Muscle of arm (tissue), 12 donors: ENCODE measurements around the gene LMBR1L. TPM values are rescaled to one million over a fixed set of nuclear protein-coding genes. Genes with fewer than 3 reads are reported as not detected.

ENCODE experiments used
- DNase-seq: peaks from one replicate; pipeline ENCODE4 v3.0.0-alpha.2; 2013
- polyA plus RNA-seq, 12 donors: library from polyadenylated mRNA; unstranded; fragments of 120-200 nt; gene quantifications; one replicate each; pipeline ENCODE4 v1.2.1, GENCODE V29; 2013; ENCODE audit not compliant: insufficient read length in 12 of 12

The LMBR1L gene
- polyA plus RNA-seq, 12 donors, result 28.5 to 64.0 (median 38.6) TPM; not detected in 1

- DNase-seq, result peak; percentile 58
Observed at GRCh38 chr12:49055978-49056754, 54.5 kb downstream of the LMBR1L start.

- no peak for DNase-seq
Observed at GRCh38 chr12:49055092-49055491, 55.6 kb downstream of the LMBR1L start.

GRCh38 chr12:49054524-49054923, 56.1 kb downstream of the LMBR1L start:
- no peak for DNase-seq

GRCh38 chr12:49054096-49054495, 56.6 kb downstream of the LMBR1L start:
- no peak for DNase-seq

- DNase-seq, result no peak
Observed at GRCh38 chr12:49052451-49053208, 58.0 kb downstream of the LMBR1L start.

- no peak for DNase-seq
Observed at GRCh38 chr12:49051777-49052438, 58.7 kb downstream of the LMBR1L start.

- DNase-seq, result no peak
Observed at GRCh38 chr12:49051373-49051764, 59.3 kb downstream of the LMBR1L start.

GRCh38 chr12:49050507-49051372, 59.9 kb downstream of the LMBR1L start:
- DNase-seq, result no peak

GRCh38 chr12:49049566-49050224, 61.0 kb downstream of the LMBR1L start:
- no peak for DNase-seq

GRCh38 chr12:49048953-49049352, 61.7 kb downstream of the LMBR1L start:
- no peak for DNase-seq

Other genes with a start within 250 kb of the LMBR1L start
- gene RND1, start 245.0 kb downstream of the LMBR1L start, polyA plus RNA-seq, result 1 to 10 TPM in 2 of 12 donors, under 1 TPM in 8, not detected in 2; 0.32 to 1.3 (median 0.58) TPM
- gene FKBP11, start 185.4 kb downstream of the LMBR1L start, polyA plus RNA-seq, result 10 to 100 TPM in 11 of 12 donors, not detected in 1; 15.2 to 35.3 (median 23.3) TPM
- gene ARF3, start 153.4 kb downstream of the LMBR1L start, polyA plus RNA-seq, result 10 to 100 TPM in 11 of 12 donors, not detected in 1; 33.2 to 93.3 (median 45.4) TPM
- 1 to 10 TPM in 4 of 12 donors, under 1 TPM in 6, not detected in 2; 0.44 to 9.1 (median 0.98) TPM for gene WNT10B, start 139.1 kb downstream of the LMBR1L start, polyA plus RNA-seq
- gene WNT1, start 132.5 kb downstream of the LMBR1L start, polyA plus RNA-seq, result under 1 TPM in 2 of 12 donors, not detected in 10; 0.12 to 0.17 TPM
- 10 to 100 TPM in 9 of 12 donors, 1 to 10 TPM in 2, not detected in 1; 5.7 to 36.6 (median 17.4) TPM for gene DDN, start 111.5 kb downstream of the LMBR1L start, polyA plus RNA-seq
- 10 to 100 TPM in 11 of 12 donors, not detected in 1; 52.9 to 77.7 (median 59.4) TPM for gene PRKAG1, start 92.1 kb downstream of the LMBR1L start, polyA plus RNA-seq
- 10 to 100 TPM; 29.4 to 59.8 (median 38.2) TPM for gene KMT2D, start 50.1 kb downstream of the LMBR1L start, polyA plus RNA-seq
- 1 to 10 TPM in 10 of 12 donors, not detected in 2; 1.0 to 2.2 (median 1.6) TPM for gene RHEBL1, start 40.9 kb downstream of the LMBR1L start, polyA plus RNA-seq
- 1 to 10 TPM in 2 of 12 donors, under 1 TPM in 8, not detected in 2; 0.48 to 1.6 (median 0.77) TPM for gene DHH, start 16.0 kb downstream of the LMBR1L start, polyA plus RNA-seq
- 1,000 to 10,000 TPM in 5 of 12 donors, 100 to 1,000 TPM in 7; 274 to 1,254 (median 956) TPM for gene TUBA1B, start 20.5 kb upstream of the LMBR1L start, polyA plus RNA-seq
- gene TUBA1A, start 78.2 kb upstream of the LMBR1L start, polyA plus RNA-seq, result 100 to 1,000 TPM in 11 of 12 donors, not detected in 1; 566 to 895 (median 723) TPM
- gene TUBA1C, start 154.2 kb upstream of the LMBR1L start, polyA plus RNA-seq, result 100 to 1,000 TPM in 3 of 12 donors, 10 to 100 TPM in 8, not detected in 1; 41.3 to 160 (median 68.7) TPM
- 10 to 100 TPM in 1 of 12 donors, 1 to 10 TPM in 6, under 1 TPM in 4, not detected in 1; 0.56 to 76.2 (median 1.3) TPM for gene PRPH, start 184.3 kb upstream of the LMBR1L start, polyA plus RNA-seq
- 10 to 100 TPM in 8 of 12 donors, 1 to 10 TPM in 3, not detected in 1; 7.0 to 29.2 (median 12.3) TPM for gene TROAP, start 212.4 kb upstream of the LMBR1L start, polyA plus RNA-seq
- under 1 TPM in 2 of 12 donors, not detected in 10; 0.08 to 0.10 TPM for gene C1QL4, start 226.3 kb upstream of the LMBR1L start, polyA plus RNA-seq
- gene DNAJC22, start 236.0 kb upstream of the LMBR1L start, polyA plus RNA-seq, result 1 to 10 TPM in 1 of 12 donors, under 1 TPM in 10, not detected in 1; 0.08 to 9.2 (median 0.15) TPM